ENCODE results near the gene EPB41.

- TF ChIP-seq EZH2 (IDR thresholded peaks at IDR 0.05; ENCODE audit: insufficient read depth, poor library complexity, severe bottlenecking) = no peak
- TF ChIP-seq EZH2phosphoT487 (IDR thresholded peaks at IDR 0.05; ENCODE audit: insufficient read depth, low read depth) = no peak
These were observed 234.5 kb downstream of the EPB41 start for GRCh38 chr1:29148656-29149491.

Data from GM23248 (cell line).